Measurements from ENCODE around the gene CYTH2.

The CYTH2 gene

DNA sequence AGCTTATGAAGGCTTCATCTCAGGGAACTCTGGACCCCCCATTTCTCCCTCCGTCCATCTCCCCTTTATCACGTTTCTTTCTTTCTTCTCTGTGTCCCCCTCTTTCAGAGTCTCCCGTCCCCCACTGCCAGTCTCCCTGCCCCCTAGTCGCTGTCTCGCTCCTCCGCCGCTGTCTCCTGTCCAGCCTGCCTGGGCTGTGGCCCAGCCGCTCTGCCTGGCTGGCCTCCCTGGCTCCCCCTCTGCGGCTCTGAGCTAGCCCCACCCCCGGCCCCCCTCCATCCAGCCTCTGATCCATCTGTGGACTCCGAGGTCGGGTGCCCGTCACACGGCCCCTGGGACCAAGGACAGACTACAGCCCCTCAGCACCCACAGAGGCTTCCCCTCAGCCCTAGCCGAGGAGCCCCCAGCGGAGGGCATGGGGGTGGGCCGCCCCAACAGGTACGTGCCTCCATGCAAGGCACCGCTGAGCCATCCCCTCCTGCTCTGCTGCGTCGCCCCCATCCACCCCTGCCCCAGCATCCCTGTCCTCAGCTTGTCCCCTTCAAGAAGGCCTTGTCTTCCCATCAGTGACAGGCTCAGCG lies 14.9 kb upstream of the CYTH2 start:
- no peak for DNase-seq

GRCh38 chr19:48455171-48455907 lies 13.8 kb upstream of the CYTH2 start, which contains the start of gene KCNJ14:
Gene KCNJ14, plus strand, starts transcription at chr19:48455574. Its CDS starts 6,151 bp downstream, at chr19:48461725.
- no peak for DNase-seq

GRCh38 chr19:48455908-48456562 lies 13.1 kb upstream of the CYTH2 start:
- no peak for DNase-seq

- DNase-seq: no peak
Measured at GRCh38 chr19:48456864-48457263, 12.3 kb upstream of the CYTH2 start.

GRCh38 chr19:48458016-48458415 lies 11.2 kb upstream of the CYTH2 start:
- no peak for DNase-seq

DNA sequence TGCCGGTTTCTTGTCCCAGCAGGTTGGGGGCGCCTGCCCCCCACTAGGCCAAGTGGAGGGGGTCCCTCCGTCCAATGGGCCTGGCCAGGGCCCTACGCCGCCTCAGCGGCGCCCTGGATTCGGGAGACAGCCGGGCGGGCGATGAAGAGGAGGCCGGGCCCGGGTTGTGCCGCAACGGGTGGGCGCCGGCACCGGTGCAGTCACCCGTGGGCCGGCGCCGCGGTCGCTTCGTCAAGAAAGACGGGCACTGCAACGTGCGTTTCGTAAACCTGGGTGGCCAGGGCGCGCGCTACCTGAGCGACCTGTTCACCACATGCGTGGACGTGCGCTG lies 7.6 kb upstream of the CYTH2 start:
- DNase-seq: no peak

DNA sequence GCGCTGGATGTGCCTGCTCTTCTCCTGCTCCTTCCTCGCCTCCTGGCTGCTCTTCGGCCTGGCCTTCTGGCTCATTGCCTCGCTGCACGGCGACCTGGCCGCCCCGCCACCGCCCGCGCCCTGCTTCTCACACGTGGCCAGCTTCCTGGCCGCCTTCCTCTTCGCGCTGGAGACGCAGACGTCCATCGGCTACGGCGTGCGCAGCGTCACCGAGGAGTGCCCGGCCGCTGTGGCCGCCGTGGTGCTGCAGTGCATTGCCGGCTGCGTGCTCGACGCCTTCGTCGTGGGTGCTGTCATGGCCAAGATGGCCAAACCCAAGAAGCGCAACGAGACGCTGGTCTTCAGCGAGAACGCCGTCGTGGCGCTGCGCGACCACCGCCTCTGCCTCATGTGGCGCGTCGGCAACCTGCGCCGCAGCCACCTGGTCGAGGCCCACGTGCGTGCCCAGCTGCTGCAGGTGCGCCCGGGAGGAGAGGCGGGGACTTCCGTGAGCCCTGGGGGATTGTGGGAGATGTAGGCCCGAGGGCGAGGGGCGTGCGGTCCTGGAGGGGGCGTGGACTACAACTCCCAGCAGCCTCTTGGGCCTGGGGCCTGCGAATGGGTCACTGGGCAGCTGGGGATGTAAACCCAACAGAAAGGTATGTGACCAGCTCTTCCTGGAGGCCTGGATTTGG lies 7.0 kb upstream of the CYTH2 start:
- no peak for DNase-seq

DNA sequence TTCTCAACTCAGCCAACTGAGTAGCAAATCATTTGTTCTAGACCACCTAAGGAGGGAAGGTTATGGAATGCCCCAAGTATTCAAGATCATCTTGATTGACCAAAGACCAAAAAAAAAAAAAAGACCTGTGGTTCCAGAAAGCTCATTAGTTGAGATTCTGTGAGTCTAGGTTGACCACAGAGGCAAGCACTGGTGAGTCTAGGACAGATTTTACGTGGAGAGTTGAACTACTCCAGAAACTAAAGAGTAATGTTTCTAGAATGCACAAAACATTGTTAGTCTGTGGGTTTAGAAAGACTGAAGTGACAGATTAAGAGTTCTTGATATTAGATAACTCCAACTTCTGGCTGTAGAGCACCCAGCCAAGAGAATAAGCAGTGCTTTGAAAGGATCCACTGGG lies 4.0 kb upstream of the CYTH2 start:
- DNase-seq: no peak

DNA sequence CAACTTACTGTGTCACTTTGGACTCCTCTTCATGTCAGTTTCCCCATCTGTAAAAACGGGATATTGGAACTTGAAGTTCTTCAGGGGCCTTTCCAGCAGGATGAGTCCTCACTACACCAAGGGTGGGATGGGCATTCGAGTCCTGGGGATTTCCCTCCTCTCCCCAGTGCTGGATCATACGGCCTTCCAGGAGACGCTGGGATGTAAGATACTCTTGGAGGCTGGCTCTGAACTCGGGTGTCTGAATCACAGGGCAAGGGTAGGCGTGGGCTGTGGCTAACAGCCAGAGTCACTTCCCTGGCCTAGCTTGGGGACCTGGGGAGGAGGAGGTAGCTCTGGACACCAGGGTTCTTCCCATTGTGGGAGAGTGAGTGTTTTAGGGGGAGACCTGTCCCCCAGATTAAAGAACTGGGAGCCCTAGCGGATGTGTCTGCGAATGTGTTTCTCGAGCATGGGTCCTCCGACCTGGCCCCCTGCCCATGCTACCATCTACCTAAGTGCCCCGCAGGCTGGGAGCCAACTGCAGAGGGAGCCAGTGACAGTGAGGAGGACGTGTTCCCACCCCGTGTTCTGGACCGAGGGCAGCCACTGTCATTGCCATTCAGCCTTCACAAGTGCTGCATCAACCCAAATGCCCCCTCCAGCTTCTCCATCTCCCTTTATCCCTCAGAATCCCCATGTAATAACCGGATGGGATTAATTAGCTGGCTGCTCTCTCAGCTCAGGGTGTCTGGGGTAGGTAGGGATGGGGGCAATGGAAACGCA lies 2.4 kb upstream of the CYTH2 start:
- DNase-seq: no peak

- DNase-seq: peak; percentile 100
Measured at GRCh38 chr19:48468772-48469288, 339 bp upstream of the CYTH2 start.

- no peak for DNase-seq
Measured at GRCh38 chr19:48469934-48470680, 938 bp downstream of the CYTH2 start.

DNA sequence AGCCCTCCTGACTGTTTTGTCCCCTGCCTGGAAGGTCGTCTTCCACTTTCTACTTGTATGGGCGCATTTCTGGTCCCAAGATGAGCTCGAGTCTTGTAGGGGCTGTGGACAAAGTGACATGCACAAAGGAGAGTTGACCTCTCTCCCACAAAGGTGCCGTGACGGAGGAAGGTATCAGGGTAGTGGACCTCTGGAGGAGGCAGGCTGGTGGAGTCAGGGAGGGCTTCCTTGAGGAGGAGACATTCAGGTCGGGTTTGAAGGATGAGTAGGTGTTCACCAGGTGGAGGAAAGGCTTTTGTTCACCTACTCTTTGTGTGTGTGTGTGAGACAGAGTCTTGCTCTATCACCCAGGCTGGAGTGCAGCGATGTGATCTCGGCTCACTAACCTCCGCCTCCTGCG lies 1.7 kb downstream of the CYTH2 start:
- no peak for DNase-seq

GRCh38 chr19:48471836-48472235 lies 2.7 kb downstream of the CYTH2 start:
- DNase-seq: no peak

DNA sequence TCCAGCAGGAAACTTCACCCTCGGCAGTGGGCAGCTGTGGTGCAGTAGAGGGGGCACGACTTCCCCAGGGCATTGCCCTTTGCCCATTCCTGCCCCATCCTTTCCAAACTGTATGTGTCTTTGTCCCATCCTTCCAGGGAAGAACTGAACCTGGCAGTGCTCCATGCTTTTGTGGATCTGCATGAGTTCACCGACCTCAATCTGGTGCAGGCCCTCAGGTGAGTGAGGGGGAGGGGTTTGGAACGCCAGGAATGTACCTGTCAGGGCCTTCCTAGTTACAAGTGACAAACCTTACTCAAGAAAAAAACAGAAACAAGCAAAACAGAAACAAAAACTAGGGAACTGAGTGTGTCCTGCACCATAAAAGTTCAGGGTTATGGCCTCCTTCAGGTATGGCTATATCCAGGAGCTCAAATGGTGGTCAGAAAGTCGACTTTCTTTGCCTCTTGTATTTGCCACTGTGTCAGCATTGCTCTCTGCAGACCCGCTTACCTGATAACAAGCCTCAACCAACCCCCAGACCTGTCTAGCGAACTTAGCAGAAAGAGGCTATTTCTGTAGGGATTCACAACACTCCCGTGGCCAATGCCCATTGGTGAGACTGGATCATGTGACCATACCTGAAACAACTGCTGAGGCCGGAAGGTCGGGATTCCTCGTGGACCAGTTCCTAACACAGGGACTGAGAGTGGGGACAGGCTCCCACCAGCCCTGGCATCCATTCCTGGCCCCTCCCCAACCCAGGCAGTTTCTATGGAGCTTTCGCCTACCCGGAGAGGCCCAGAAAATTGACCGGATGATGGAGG lies 4.2 kb downstream of the CYTH2 start:
- DNase-seq: no peak

DNA sequence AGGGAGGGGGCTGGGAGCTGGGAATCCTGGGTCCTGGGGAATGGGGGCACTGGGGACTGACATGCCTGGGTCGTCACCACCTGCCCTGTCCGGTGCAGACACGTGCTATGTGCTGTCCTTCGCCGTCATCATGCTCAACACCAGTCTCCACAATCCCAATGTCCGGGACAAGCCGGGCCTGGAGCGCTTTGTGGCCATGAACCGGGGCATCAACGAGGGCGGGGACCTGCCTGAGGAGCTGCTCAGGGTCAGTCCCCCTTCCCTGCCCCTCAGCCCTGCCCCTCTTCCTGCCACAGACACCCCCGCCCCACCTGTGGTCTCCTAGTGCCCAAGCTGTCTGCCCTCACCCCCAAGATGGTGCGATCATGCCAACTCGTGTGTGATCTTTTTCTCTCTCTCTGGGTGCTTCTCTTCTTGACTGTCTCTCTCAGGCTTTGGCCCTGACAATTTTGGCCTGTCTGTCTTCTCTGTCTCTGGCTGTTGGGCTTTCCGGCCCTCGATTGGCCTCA lies 5.0 kb downstream of the CYTH2 start:
- DNase-seq: no peak

GRCh38 chr19:48475369-48476068 lies 6.3 kb downstream of the CYTH2 start:
- DNase-seq: no peak

- no peak for DNase-seq
Measured at GRCh38 chr19:48476176-48476575, 7.0 kb downstream of the CYTH2 start.

- DNase-seq: no peak
Measured at GRCh38 chr19:48477067-48477685, 8.0 kb downstream of the CYTH2 start.

- no peak for DNase-seq
Measured at GRCh38 chr19:48477698-48478338, 8.6 kb downstream of the CYTH2 start.
